Kidney glomerular epithelial cell (primary cell): Measurements from ENCODE around the gene GNG4.
A peak's percentile ranks its signal among the peaks of the same experiment; 100 is the strongest.
"Not testable (repeated sequence)": the region's sequence is repeated elsewhere in the genome, so short reads cannot be mapped to it uniquely, and the experiment has no call there.

ENCODE experiments used
- DNase-seq: peaks from one replicate; lab custom pipeline; 2025; lab: John Stamatoyannopoulos, UW

The GNG4 gene

DNA sequence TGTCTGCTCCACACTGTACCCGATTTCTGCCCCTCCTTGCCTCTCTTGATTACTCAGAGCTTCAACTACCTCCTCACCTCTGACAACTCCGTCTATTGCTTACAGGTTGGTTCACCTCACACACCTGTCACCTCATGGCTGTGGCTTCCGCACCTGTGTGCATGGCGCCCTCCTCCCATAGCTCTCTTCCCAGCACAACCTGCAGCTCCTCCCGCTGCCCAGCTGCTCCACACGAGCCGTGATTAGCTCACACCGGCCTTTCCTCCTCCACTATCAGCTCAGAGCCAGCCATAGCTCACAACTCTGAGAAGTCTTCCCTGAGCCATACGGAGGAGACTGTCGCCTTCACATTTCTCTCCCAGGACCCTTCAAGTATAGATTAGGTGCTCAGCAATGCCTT is 67.5 kb downstream of the GNG4 start:
- DNase-seq, result no peak

DNA sequence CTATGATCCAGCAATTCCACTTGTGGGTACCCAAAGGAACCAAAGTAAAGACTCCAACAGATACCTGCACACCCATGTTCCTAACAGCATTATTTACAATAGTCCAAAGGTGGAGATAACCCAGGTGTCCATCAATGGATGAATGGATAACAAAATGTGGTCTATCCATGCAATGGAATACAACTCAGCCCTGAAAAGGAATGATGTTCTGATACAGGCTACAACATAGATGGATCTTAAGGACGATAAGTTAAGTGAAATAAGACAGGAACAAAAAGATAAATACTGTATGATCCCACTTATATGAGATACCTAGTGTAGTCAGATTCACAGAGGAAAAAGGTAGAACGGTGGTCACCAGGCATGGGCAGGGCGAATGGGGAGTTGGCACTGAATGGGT is 69.7 kb downstream of the GNG4 start:
- no peak for DNase-seq

DNA sequence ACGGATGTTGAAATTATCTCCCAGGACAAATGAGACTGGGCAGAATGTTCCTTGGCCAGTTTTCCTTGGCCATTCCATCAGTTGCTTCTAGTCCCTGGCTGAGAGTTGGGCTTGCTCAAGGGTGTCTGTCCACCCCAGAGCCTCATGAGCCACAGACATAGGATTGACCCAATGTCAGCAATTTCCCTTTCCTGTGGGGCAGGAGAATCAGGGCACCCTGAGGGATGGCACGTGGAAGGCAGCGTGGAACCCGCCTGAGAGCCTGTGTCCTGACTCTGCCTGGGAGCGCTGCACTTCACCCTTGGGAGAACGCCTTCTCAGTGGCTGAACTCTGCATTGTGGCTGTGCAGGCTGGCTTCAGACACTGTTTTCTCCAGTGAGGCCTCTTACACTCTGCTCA is 74.0 kb downstream of the GNG4 start:
- no peak for DNase-seq

DNA sequence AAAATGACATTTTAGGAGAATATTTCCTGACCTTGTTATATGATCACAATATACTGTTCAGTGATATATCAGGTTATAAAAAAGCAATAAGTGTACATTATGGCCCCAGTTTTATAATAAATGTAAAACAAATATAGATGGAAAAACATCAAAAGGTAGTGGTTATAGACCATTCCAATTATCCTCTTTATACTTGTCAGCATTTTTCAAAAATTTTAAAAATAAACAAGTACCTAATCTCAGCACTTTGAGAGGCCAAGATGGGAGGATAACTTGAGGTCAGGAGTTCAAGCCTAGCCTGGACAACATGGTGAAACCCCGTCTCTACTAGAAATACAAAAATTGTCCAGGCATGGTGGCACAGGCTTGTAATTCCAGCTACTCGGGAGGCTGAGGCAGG is 75.7 kb downstream of the GNG4 start:
- no peak for DNase-seq

DNA sequence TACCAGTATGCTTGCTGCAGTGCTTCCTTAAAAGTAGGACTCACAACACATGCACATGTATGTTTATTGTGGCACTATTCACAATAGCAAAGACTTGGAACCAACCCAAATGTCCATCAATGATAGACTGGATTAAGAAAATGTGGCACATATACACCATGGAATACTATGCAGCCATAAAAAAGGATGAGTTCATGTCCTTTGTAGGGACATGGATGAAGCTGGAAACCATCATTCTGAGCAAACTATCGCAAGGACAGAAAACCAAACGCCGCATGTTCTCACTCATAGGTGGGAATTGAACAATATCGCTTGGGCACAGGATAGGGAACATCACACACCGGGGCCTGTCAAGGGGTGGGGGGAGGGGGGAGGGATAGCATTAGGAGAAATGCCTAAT is 76.6 kb downstream of the GNG4 start:
- DNase-seq, result not testable (repeated sequence)

DNA sequence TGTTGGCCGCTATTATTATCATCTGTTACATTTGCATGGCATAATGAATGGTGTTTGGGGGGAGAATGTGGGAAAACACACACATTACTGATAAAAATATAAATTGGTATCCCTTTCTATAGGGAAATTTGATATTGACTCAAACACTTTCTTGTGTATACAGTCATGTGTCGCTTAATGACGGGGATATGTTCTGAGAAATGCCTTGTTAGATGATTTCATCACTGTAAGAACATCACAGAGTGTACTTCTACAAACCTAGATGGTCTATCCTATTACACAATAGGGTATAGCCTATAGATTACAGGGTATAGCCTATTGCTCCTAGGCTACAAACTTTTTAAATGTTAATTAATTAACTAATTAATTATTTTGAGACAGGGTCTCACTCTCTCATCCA is 78.1 kb downstream of the GNG4 start:
- DNase-seq, result no peak

DNA sequence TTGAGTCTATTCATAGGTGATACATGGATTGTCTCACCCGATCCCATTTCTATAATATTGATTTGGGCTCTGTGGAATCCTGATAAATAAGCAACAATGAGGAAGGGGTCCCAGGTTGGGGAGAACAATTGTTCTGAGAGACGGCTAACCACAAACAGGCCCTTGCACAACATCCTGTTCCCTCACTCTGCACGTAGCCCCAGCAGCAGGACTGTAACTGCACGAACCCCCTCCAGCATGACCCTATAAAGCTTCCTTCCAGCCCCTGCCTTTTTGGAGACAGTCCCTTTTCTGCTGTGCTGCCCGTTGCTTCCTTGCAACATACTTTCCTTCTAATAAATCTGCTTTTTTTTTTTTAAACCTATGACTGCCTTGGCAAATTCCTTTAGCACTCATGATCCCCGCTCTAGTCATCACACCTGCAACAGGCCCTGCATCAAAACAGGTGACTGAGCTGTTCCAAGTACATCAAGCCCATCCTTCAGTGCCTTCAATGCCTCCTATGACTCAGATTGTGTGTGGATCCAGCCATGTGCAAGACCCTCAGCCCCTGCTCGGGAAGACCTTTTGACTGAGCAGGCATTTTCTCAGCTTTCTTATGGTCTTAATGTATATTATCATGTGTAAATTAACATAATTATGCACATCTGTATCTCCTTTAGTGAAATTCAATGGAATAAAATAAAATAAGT is 81.6 kb downstream of the GNG4 start:
- no peak for DNase-seq

DNA sequence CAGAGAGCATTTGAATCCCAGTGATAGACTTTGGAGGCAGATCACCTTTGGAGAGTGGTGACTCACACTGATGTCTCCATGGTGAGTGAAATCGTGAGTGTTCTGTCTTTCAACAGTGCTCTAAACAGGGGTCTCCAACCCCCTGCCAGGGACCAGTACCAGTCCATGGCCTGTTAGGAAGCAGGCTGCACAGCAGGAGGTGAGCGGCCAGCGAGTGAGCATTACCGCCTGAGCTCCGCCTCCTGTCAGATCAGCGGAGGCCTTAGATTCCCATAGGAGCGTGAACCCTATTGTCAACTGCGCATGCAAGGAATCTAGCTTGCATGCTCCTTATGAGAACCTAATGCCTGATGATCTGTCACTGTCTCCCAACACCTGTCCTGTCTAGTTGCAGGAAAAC is 83.5 kb downstream of the GNG4 start:
- DNase-seq, result no peak

DNA sequence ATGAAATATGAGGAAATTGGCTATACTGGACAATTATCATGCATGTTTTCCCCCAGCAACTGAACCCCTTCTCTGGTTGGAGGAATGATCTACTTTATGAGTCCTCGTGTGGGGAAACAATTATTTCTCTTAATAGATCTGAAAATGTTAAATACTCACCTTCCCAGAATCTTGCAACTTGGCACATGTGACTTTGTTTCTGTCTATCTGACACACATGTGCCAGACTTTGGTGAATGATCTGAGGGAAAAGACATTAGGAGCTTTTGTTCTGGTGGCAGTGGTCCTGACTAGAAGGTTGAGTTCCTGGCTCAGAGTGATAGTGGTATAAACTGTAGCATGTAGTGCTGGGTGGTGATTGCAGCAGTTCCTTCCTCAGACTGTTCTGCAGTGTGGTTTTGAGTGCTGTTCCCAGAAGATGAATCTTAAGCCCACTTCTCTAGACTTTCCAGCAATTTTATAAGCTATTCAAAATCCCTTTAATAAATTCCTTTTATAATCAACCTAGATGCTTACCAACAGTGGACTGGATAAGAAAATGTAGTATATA is 86.0 kb downstream of the GNG4 start:
- no peak for DNase-seq

DNA sequence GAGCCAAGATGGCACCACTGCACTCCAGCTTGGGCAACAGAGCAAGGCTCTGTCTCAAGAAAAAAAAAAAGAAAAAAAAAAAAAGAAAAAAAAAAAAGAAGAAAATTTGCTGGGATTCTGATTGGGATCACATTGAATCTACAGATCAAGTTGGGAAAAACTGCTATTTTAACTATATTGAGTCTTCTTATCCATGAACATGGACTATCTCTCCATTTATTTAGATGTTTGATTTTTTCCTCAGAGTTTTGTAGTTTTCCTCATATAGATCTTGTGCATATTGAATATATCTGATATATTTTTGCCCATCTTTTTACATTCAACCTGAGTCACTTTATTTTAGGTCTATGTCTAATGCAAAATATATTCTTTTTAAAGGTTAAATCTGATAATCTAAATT is 87.0 kb downstream of the GNG4 start:
- no peak for DNase-seq

DNA sequence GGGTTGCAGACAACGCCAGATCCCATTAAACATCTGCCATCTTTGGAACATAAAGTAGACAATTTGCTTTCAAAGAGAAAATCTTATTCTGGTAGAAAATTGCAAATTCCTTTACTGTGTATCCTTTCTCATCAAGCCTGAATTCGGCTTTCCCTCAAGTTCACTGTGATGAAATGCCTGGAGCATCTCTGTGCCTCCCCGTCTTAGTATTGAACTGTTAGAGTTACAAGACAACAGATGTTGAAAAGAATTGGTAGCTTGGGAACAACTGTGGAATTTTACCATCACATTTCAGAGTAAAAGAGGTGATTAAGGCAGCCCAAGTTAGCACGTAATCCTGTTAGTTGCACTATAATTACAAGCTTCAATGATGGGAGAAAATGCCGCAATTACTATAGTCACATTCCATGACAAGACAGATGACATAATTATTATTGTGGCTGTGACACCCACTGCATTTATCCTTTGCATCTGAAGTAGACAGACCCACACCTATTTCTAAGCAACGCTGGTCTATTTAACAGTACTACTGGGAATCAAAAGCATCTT is 90.9 kb downstream of the GNG4 start:
- no peak for DNase-seq

DNA sequence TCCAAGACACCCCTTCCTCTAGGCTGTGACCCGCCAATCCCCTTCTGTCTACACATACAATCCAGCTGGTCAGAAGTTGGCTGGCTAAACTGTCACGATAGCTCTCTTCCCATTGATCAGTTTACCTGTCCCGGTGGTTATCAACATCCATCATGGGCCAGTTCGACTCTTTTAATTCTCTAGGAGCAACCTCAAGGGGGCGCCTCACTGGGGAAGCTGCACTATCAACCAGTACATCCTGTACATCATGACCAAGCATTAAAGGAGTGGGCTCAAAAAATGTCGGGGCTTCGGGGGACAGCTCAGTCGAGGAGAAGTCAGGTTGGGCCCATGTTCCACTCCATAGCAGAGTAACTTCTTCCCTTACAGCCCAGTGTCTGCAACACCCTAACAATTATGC is 92.1 kb downstream of the GNG4 start:
- DNase-seq, result no peak

DNA sequence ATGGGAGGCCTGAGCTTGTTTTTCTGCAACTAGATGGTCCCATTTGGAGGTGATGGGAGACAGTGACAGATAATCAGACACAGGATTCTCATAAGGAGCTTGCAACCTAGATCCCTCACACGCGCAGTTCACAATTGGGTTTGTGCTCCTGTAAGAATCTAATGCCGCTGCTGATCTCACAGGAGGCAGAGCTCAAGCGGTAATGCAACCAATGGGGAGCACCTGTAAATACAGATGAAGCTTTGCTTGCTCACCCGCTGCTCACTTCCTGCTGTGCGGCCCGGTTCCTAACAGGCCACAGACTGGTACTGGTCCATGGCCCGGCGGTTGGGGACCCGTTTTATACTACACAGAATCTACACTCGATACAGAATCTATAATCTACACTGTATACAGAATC is 92.8 kb downstream of the GNG4 start:
- no peak for DNase-seq

DNA sequence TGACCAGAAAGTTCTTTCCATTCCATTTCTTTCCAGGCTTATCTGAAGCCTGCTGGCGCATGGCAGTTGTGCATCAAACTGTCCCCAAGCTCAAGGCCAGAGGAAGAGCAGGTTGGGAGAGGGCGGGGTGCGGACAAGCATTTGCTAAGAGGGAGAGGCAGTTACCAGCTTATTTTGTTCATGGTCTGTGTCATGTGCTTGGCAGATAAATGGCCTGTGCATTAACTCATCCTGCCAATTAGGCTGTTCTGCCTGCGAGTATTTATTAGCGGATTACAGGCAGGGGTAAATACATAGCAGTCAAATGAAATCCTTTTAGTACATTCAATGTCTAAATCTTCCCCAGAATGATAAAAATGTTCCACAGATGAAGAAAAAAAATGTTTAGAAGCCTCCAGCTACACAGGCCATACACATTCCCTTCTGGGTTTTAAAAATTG is 96.5 kb downstream of the GNG4 start:
- no peak for DNase-seq

DNA sequence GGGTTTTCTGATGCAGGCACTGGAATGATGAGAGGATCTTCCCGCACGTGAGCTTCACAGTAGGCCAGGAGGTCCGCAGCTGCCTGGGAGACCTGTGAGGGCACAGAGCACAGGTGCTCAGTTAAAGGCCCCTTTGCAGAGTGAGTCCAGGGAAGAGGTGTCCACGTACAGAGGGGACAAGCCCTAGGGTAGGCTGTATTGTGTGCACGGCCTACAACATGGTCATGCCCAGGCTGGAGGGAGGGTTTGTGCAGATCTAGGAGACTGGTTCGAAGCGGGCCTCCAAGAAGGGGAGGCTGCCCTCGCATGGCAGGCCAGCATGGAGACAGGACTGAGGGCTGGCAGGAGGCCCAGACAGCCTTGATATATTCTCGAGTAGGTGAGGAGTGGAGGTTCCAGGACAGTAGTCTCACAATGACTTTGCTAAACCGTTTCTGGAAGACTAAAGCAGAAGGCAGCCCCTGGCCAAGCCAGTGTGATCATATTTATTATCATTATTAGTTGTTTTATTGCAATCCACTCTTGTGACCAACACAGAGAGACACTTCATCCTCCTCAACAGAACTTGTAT is 97.4 kb downstream of the GNG4 start:
- no peak for DNase-seq

DNA sequence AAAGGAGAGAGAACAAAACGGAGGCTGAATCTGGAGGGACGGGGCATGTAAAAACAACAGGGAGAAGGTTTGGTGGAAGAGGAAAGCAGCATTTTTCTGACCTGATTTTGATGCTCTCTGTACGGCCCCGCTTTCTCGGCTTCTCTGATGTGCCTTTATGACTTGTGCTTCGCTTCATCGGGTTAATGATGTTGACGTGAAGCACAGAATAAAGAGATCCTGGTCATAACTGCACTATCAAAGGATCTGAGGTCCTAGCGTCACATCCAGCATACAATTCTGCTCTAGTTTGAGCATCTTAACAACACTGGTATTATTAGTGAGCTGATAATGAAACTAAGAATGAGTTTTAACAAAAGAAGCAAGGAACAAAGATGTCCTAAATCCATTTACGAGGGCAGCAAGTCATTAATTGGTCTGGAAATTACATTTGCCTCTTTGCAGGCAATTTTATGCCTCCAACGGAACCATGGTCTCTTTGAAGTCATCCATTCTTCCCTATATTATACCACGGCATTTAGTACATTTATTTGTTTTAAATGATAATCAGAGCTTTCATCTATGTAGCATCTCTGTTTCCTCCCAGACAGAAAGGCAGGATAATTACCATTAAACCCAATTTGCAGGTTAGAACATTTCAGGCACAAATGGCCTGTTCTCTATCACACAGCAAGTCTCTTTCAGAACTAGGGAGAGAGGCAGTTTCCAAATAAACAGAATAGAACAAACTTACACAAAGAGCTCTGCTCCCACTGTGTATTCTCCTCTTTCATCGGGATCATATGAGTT is 100.0 kb downstream of the GNG4 start:
- DNase-seq, result no peak

DNA sequence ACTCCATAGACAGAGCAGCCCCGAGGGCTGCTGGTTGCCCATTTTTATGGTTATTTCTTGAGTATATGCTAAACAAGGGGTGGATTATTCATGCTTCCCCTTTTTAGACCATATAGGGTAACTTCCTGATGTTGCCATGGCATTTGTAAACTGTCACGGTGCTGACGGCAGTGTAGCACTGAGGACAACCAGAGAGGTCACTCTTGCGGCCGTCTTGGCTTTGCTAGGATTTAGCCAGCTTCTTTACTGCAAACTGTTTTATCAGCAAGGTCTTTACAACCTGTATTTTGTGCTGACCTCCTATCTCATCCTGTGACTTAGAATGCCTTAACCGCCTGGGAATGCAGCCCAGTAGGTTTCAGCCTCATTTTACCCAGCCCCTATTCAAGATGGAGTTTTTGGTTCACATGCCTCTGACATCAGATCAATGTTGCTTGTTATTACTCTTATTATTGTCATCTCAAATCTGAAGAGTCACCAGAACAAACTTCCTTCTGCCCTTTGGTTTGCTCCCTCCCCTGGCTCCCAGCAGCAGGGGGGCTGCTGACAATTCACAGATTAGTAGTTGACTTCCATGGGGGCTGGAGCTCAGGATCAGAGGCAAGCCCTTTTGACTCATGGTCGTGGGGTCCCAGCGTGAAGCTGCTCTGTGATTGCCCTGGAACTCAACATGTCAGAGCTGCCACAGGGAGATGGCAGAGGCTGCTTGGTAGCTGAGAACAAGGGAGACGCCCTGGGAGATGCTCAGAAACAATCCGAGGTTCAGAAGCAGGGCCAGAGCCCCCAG is 103.0 kb downstream of the GNG4 start:
- not testable (repeated sequence) for DNase-seq

DNA sequence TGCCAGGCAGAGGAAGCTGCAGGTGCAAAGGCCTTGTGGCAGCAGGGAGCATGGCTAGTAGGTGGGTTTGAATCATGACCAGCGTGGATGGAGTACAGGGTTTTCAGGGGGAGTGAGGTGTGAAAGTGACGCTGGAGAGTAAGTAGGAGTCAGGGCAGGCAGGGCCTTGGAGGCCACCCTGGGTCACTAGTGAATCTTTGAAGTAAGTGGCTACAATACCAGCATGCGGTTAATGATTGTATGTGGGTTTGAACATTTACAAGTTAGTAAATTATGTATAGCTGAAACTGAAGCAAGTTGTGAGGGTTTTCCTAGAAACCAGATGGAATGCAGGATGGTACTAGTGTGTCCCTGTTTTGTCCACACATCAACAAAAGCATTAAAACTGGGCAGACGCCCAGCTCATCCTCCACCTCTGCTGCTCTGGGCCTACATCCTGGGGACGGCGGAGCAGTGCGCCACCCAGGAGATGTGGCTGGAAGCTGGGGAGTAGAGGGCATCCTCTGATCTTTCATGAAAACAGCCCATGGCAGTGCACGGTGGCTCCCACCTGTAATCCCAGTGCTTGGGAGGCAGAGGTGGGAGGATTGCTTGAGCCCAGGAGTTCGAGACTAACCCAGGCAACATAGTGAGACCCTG is 104.2 kb downstream of the GNG4 start:
- DNase-seq, result peak; percentile 45

DNA sequence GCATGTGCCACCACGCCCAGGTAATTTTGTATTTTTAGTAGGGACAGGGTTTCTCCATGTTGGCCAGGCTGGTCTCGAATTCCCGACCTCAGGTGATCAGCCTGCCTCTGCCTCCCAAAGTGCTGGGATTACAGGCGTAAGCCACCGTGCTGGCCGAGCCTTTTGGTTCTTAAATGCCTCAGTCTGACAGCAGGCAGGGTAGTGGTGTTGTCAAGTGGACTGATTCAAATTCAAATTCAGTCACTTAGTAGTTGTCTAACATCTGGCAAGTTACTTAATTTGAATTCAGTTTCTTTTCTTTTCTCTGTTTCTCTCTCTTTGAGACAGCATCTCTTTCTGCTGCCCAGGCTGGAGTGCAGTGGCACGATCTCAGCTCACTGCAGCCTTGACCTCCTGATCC is 106.7 kb downstream of the GNG4 start:
- DNase-seq, result not testable (repeated sequence)

DNA sequence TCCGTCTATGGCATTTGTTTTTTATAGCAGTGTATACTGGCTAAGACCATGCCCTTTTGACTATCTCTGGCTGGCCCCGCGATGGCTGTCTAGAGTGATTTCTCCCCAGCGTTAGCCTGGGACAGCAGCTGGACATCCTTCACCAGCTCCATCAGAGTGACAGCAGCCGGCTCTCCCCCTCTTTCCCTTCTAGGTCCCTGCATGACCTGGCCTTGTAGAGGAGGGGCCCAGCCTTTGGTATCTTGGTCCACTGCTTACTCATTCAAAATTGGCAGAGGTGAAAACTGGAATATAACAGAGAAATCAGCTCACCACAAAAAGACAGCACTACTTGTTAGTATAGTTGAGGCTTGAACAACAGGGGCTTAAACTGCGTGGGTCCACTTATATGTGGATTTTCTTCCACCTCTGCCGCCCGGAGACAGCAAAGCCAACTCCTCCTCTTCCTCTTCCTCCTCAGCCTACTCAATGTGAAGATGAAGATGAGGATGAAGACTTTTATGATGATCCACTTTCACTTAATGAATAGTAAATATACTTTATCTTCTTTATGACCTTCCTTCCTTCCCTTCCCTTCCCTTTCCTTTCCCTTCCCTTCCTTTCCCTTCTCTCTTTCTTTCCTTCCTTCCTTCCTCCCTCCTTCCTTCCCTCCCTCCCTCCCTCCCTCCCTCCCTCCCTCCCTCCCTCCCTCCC is 116.0 kb downstream of the GNG4 start:
- DNase-seq, result no peak

DNA sequence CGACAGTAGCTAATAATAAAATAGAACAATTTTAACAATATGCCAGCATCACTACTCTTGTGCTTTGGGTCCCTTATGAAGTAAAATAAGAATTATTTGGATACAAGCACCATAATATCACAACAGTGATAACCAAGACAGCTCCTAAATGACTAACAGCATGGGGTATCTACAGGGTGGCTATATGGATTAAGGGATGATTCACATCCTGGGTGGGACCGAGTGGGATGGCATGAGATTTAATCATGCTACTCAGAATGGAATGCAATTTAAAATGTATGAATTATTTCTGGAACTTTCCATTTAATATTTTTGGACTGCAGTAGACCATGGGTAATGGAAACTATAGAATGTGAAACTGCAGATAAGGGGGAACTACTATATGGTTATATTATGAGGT is 117.2 kb downstream of the GNG4 start:
- DNase-seq, result no peak
